ENCODE data around the gene TBCE.

- TF ChIP-seq EZH2 (IDR thresholded peaks at IDR 0.05; ENCODE audit: low read length, missing control alignments) (no peak), CTCF (conservative IDR thresholded peaks at IDR 0.05 in 1 of 2, IDR thresholded peaks at IDR 0.05 in 1 of 2; ENCODE audit: low read depth in 1 of 2, low read length in 2 of 2) (no peak)
Observed at GRCh38 chr1:235434001-235434400, 66.8 kb downstream of the TBCE start.
